ENCODE results near the gene MEX3A.
"Not testable (repeated sequence)": the region's sequence is repeated elsewhere in the genome, so short reads cannot be mapped to it uniquely, and the experiment has no call there.

DNA sequence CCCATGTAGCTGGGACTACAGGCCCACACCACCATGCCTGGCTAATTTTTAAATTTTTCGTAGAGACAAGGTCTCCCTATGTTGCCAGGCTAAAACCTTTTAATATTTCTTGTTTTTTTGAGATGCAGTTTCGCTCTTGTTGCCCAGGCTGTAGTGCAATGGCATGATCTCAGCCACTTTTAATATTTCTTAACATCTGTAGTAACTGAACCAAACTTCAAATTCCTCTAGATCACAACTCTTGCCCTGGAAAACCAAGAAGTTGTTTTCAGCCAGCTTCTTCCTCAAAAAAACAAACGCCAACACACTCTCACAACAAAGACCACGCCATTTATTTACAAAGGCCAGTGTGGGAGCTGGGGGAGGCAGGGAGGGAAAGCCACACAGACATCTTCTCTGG lies 47.3 kb downstream of the MEX3A start:
- not testable (repeated sequence) for TF ChIP-seq CTCF (conservative IDR thresholded peaks at IDR 0.05; ENCODE audit: low read length); EZH2phosphoT487 (IDR thresholded peaks at IDR 0.05; ENCODE audit: borderline replicate concordance, low read depth, low read length)

Data from OCI-LY7 (cell line).